ENCODE results near the gene BAD.

Gene BAD

GRCh38 chr11:64295760-64296159 lies 11.3 kb upstream of the BAD start:
- DNase-seq, result no peak

DNA sequence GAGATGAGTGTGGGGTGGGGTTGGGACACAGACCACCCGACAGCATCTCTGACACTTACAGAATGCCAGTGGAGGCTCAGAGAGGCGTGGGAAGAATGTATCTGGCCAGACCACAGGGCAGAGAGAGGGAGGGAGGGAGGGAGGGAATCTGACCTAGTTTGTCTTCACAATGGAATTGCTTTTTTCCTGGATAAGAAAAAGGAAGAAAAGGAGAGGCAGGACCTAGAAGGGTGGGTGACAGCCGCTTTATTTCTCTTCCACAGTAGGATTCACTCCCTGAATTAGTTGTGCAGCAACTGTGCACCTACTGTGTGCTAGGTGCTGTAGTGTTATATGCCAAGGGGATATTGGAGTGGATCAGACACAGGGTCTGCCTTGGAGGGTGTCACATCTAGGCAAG lies 10.3 kb upstream of the BAD start:
- DNase-seq, result no peak

GRCh38 chr11:64292460-64293254 lies 8.2 kb upstream of the BAD start:
- DNase-seq, result no peak

GRCh38 chr11:64291752-64292459 lies 7.4 kb upstream of the BAD start:
- no peak for DNase-seq

DNA sequence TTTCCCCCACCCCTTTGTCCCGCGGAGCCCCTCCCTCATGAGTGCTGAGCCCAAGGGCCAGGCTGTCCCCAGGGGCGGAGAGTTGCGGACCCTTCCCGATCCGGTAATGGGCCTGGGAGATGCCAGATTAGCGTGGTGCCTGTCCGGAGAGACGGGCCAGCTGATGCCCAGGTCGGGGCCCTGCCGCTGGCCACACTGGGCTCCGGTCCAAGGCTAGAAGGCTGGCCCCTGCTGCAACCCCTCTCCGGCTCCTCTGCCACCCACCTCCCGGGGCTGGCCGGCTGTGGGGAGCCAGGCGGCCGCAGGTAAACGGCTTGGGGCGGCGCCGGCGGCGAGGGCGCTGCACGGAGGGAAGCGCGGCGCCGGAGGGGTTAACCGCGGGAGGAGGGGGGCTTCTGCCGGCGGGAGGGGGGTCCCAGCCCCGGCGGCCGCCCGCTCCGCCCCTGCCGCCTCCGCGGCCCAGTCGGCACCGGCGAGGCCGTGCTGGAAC lies 6.8 kb upstream of the BAD start, which contains the start of gene KCNK4:
Gene KCNK4 (plus strand): TSS at position 41 of the 490 bp plus-strand sequence. CDS start 1,717 bp downstream, outside the sequence.
- DNase-seq, result no peak

DNA sequence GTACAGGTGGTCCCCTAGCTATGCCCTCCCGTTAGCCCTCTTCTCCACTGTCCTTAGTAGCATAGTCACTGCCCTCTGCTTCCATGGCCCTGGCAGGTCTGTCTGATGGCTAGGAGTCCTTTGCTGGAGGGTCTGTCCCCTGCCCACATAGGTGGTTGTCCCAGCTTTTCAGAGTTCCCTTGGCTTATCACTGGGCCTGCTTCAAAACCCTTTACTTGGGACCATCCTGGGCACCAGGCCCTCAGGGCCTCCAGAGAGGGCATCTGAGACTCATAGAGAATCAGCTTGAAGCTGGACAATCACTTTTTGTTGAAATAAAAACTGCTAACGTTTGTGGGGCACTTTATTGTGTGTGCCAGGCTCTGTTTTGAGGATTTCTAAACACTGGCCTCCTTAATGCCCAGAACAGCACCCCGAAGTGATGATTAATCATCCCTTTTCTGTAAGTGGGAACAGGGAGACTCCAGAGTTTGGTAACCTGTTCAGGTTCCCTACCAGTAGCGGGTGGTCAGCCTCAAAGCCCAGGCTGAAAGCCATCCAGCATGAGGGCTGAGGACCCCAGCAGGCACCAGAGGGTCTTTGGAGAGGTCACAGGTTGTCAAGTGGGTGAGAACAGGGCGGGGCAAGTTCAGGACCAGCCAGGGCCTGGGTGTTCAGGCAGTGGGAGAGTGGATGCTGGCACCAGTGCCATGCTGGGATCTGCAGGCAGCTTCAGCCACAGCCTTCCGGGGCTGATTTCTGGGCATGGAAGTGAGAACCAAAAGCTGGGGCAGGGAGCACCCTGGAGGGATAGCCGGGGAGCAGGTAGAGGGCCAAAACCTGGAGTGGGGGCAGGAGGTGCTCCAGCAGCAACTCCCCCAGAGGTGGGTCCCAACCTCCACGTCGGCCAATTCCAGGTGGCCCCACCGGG lies 6.1 kb upstream of the BAD start:
- DNase-seq, result no peak

DNA sequence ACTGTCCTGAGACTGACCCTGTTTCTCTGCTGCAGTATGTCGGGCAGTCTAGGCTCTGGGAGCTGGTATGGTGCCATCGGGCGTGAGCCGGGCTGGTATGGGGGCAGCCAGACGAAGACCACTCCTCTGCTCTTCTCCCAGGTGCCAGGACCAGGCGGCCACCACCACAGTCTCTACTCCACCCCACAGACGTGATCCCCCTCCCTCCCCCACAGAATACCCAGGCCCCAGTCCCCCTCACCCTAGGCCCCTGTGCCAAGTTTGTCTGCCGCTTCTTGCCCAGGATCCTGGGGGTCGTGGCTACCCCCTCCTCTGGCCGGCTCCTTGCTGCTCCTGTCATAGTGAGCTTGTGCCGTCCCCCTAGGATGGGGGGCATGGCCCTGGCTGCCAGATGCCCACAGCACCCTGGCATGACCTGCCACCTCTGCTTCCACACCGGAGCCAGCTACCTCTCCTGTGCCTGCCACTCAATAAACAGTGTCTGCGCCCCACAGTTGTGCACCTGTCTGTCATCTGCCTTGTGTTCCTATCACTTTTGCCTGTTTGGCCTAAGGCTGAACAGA lies 4.6 kb upstream of the BAD start:
- DNase-seq, result no peak

- no peak for DNase-seq
Measured at GRCh38 chr11:64288353-64288750, 3.9 kb upstream of the BAD start.

GRCh38 chr11:64287676-64288352 lies 3.3 kb upstream of the BAD start:
- no peak for DNase-seq

DNA sequence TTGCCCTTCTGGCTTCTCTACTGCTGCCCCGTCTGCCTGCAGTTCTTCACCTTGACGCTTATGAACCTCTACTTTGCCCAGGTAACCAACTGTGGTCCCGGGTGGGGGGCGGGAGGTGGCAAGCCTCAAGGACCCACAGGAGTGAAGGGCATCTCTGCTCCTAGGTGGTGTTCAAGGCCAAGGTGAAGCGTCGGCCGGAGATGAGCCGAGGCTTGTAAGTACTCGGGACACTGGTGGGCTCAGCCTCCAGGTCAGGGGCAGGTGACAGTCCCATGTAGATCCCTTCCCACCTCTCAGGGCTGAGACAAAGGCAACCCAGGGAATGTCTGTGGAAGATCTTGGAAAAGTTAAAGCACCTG lies 2.3 kb upstream of the BAD start:
- DNase-seq, result no peak

GRCh38 chr11:64285885-64286800 lies 1.7 kb upstream of the BAD start:
- no peak for DNase-seq

DNA sequence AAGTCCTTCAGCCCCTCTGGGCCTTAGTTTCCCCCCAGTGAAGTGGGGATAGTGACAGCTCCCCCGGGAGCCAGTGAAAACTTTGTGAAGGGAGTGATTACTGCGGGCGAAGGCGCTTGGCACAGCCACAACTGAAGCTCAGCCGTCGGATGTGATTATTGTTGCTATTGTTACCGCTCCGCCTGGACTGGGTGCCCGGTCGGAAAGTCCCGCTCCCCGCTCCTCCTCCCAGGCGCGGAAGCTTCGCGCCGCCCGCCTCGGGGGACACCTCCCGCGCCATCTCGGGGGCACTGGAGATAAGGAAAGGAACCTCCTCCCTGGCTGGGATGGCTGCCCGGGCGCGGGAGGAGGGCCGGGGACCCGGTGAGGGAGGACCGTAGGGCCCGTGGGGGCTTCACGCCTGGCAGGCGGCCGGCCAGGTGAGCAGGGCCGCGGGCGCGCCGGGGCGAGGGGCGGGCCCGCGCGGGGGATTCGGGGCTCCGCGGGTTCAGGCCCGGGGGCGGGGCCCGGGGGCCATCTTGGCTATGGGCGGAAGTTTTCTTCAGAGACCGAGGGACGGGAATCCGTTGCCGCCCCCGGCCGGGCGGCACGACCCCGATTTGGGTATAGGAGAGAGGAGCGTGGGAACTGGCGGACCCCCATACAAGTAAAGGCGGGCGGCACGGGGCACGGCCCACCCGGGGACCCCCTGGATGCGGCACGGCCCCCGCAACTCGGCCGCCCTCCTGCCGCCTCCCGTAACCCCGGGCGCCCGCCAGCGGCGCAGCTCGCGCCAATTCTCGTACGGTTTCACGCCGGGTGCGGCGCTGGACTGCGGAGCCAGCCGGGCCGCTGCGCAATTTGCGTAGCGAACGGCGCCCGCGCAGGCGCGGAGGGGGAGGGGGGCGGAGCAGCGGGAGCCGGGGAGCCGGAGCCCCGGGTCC lies 758 bp upstream of the BAD start, which contains the start of gene GPR137:
Gene GPR137 (plus strand): TSS at position 887 of the 923 bp plus-strand sequence. CDS start 677 bp downstream, outside the sequence.
- DNase-seq, result no peak

GRCh38 chr11:64283092-64283491 lies 1.4 kb downstream of the BAD start:
- DNase-seq, result no peak

GRCh38 chr11:64281957-64282770 lies 2.3 kb downstream of the BAD start:
- no peak for DNase-seq

GRCh38 chr11:64278576-64279190 lies 5.8 kb downstream of the BAD start:
- DNase-seq, result no peak

DNA sequence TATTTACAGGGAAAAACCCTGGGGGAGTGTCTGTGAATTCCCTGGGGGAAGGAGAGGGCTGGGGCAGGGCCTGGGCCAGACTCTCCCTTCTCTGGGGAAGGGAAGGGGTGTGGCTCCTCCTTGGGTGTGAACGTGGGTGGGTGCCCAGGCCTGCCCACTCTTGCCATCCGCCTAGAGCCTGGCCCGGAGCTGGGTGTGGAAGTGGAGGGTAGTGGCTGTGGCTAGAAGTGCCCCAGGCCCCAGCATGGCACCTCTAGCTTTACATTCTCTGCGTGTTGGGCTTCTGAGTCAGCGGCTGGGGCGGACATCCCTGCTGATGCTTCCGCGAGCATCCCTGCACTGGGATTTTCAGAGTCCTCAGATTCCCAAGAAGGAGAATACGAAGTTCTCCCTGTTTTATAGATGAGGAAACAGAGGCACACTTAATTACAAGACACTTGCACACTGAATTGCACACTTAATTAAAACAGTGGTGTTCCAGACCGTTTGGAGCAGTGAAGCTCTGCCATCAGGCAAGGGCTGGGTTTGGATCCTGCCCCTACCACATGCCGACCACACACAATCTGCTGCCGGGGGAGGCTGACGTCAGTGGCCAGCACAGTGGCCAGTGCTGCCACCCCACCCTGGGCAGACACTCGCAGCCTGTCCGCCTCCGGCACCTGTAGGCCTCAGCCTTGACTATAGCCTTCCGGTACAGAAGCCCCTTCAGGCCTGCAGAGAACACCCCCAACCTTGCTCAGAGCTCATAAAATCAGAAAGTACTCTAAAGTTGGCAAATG lies 7.6 kb downstream of the BAD start:
- DNase-seq, result no peak

GRCh38 chr11:64275841-64276240 lies 8.6 kb downstream of the BAD start:
- DNase-seq, result no peak
